GM12878 (cell line): ENCODE measurements around the gene NCS1. TPM values are rescaled to one million over a fixed set of nuclear protein-coding genes. Genes with fewer than 3 reads are reported as not detected.

Experiments used
- ATAC-seq: fragments of 200-7000 bp; cut with Tn5 transposase; 3 replicates; pipeline ENCODE4 v1.9.1; 2020; ENCODE audit warnings: mild to moderate bottlenecking, moderate library complexity
- BruUV-seq: library from RNA; stranded (reverse); fragments of 400-500 nt; replicated peaks from 2 replicates; lab custom pipeline; 2021; lab: Mats Ljungman, UMichigan
- CTCF ChIA-PET: fragments of 300-600 bp; sonication (Branson Sonifier 250); formaldehyde crosslinking; extraction: SDS; loops from one replicate; lab custom pipeline; 2021; ENCODE audit warnings: inconsistent platforms; lab: Yijun Ruan, JAX
- POLR2A ChIA-PET: fragments of 350-600 bp; formaldehyde crosslinking; extraction: SDS; loops from one replicate; lab custom pipeline; 2021; ENCODE audit warnings: inconsistent platforms; lab: Charles Lee
- RAD21 ChIA-PET: fragments of 300-600 bp; sonication (Branson Sonifier 250); formaldehyde crosslinking; loops from one replicate; lab custom pipeline; 2023; ENCODE audit warnings: antibody characterized with exemption; ENCODE audit not compliant: unreplicated experiment; lab: Charles Lee
- SMC1A ChIA-PET: fragments of 300-600 bp; sonication (Branson Sonifier 250); formaldehyde crosslinking; loops from one replicate; lab custom pipeline; 2023; ENCODE audit not compliant: unreplicated experiment, uncharacterized antibody; lab: Charles Lee
- DNase-seq: peaks from one replicate; pipeline ENCODE4 v3.0.0-alpha.2; 2011; ENCODE audit warnings: low read depth, low spot score
- FAIRE-seq: peaks from 3 replicates; lab custom pipeline; 2011; peaks lifted over from hg19 to GRCh38; lab: Jason Lieb, UNC
- H2AFZ ChIP-seq: 2 replicates; pipeline ENCODE4 v1.6.0; 2011; ENCODE audit warnings: low read depth, low read length, control low read depth; ENCODE audit not compliant: control insufficient read depth
- H3K27ac ChIP-seq: 2 replicates; pipeline ENCODE4 v1.5.1; 2011; ENCODE audit warnings: control low read depth; ENCODE audit not compliant: control insufficient read depth, insufficient read depth
- H3K27me3 ChIP-seq, 2 experiments: replicated peaks in 1 of 2; 2 replicates each; pipeline versions ENCODE4 v1.6.0 to v1.6.1; 2011; ENCODE audit warnings: low read length in 1 of 2; ENCODE audit not compliant: control insufficient read depth in 2 of 2, insufficient read depth in 2 of 2
- H3K36me3 ChIP-seq, 2 experiments: 2 replicates each; pipeline ENCODE4 v1.5.1; 2011; ENCODE audit warnings: low read length in 1 of 2; ENCODE audit not compliant: control insufficient read depth in 2 of 2, insufficient read depth in 2 of 2
- H3K4me1 ChIP-seq: 2 replicates; pipeline ENCODE4 v1.6.1; 2011; ENCODE audit warnings: mild to moderate bottlenecking, low read length, moderate library complexity, mixed read lengths; ENCODE audit not compliant: control insufficient read depth, insufficient read depth
- H3K4me2 ChIP-seq: 2 replicates; pipeline ENCODE4 v1.6.0; 2011; ENCODE audit warnings: control low read depth; ENCODE audit not compliant: control insufficient read depth, insufficient read depth
- H3K4me3 ChIP-seq: fragments of 200-600 bp; sonication (generic); 2 replicates; pipeline ENCODE4 v1.5.1; 2016
- H3K79me2 ChIP-seq: 2 replicates; pipeline ENCODE4 v1.6.0; 2011; ENCODE audit warnings: low read length; ENCODE audit not compliant: control insufficient read depth, insufficient read depth
- H3K9ac ChIP-seq: 2 replicates; pipeline ENCODE4 v1.8.0; 2011; ENCODE audit warnings: low read length, control low read depth, mixed read lengths; ENCODE audit not compliant: control insufficient read depth, insufficient read depth
- H3K9me3 ChIP-seq: replicated peaks from 3 replicates; pipeline ENCODE4 v1.5.1; 2011; ENCODE audit warnings: mild to moderate bottlenecking, low read length; ENCODE audit not compliant: control insufficient read depth, insufficient read depth
- H4K20me1 ChIP-seq: 2 replicates; pipeline ENCODE4 v1.6.0; 2011; ENCODE audit not compliant: control insufficient read depth, insufficient read depth
- BMI1 ChIP-seq: fragments of 450-650 bp; IDR thresholded peaks from 2 replicates; pipeline ENCODE4 v1.6.1; 2016; ENCODE audit warnings: mild to moderate bottlenecking, moderate library complexity, borderline replicate concordance
- CBX5 ChIP-seq: sonication (generic); IDR thresholded peaks from 2 replicates; pipeline ENCODE4 v1.6.1; 2016; ENCODE audit warnings: low read depth, moderate library complexity, mild to moderate bottlenecking, inconsistent platforms
- CEBPB ChIP-seq, 2 experiments: fragments of 150-350 bp in 1 of 2; IDR thresholded peaks; 2 replicates each; pipeline ENCODE4 v1.6.1; 2012 to 2014; ENCODE audit warnings: low read depth in 2 of 2, low read length in 2 of 2, borderline replicate concordance in 1 of 2, inconsistent platforms in 1 of 2
- DPF2 ChIP-seq: fragments of 450-650 bp; IDR thresholded peaks from 2 replicates; pipeline ENCODE4 v1.6.1; 2017; ENCODE audit warnings: mild to moderate bottlenecking
- HDAC2 ChIP-seq: fragments of 200-600 bp; sonication (generic); IDR thresholded peaks from 2 replicates; pipeline ENCODE4 v1.6.1; 2017
- MEF2A ChIP-seq: IDR thresholded peaks from 2 replicates; pipeline ENCODE4 v1.6.1; 2011; ENCODE audit warnings: low read depth, mild to moderate bottlenecking, low read length, moderate library complexity; ENCODE audit not compliant: insufficient read depth
- MEF2B ChIP-seq: fragments of 450-650 bp; IDR thresholded peaks from 2 replicates; pipeline ENCODE4 v1.6.1; 2018; ENCODE audit warnings: mild to moderate bottlenecking, moderate library complexity; ENCODE audit not compliant: partially characterized antibody, poor library complexity, severe bottlenecking
- MYC ChIP-seq: IDR thresholded peaks from 2 replicates; pipeline ENCODE4 v1.6.1; 2011; ENCODE audit warnings: mild to moderate bottlenecking, low read length, moderate library complexity, inconsistent platforms; ENCODE audit not compliant: insufficient read depth, insufficient replicate concordance, insufficient read length, severe bottlenecking
- PML ChIP-seq: IDR thresholded peaks from 2 replicates; pipeline ENCODE4 v1.6.1; 2012; ENCODE audit warnings: low read length, inconsistent platforms
- RAD21 ChIP-seq: IDR thresholded peaks from 2 replicates; pipeline ENCODE4 v1.6.1; 2011; ENCODE audit warnings: mild to moderate bottlenecking, low read depth, low read length, moderate library complexity; ENCODE audit not compliant: insufficient read depth
- SIX5 ChIP-seq: IDR thresholded peaks from 2 replicates; pipeline ENCODE4 v1.6.1; 2011; ENCODE audit warnings: mild to moderate bottlenecking, low read depth, low read length, moderate library complexity; ENCODE audit not compliant: severe bottlenecking
- SREBF2 ChIP-seq: IDR thresholded peaks from 2 replicates; pipeline ENCODE4 v1.6.1; 2012; ENCODE audit warnings: mild to moderate bottlenecking, low read length
- SRF ChIP-seq, 2 experiments: IDR thresholded peaks; 2 replicates each; pipeline ENCODE4 v1.6.1; 2011; ENCODE audit warnings: low read depth in 2 of 2, low read length in 2 of 2, mild to moderate bottlenecking in 1 of 2, moderate library complexity in 1 of 2
- ZBTB11 ChIP-seq: fragments of 450-650 bp; formaldehyde crosslinking; IDR thresholded peaks from 2 replicates; pipeline ENCODE4 v1.5.0; 2022; ENCODE audit warnings: mild to moderate bottlenecking, missing genetic modification characterization
- ZZZ3 ChIP-seq: IDR thresholded peaks from 2 replicates; pipeline ENCODE4 v1.6.1; 2011; ENCODE audit warnings: low read depth; ENCODE audit not compliant: control insufficient read depth, insufficient read length
- WGBS: methylation state at CpG from one replicate; pipeline ENCODE4 v1.1.6; 2016; ENCODE audit warnings: low lambda C conversion rate; ENCODE audit not compliant: insufficient replicate concordance, insufficient coverage; ENCODE audit errors: missing lambda C conversion rate; 5-methylcytosine and 5-hydroxymethylcytosine counted together
- in situ Hi-C: fragments of 300-500 bp; cut with MboI; formaldehyde crosslinking; loops from 9 replicates; pipeline ENCODE4 v1.14.3; 2018; ENCODE audit warnings: mixed read lengths
- intact Hi-C: fragments of 100-400 bp; cut with micrococcal nuclease; formaldehyde crosslinking; loops from one replicate; pipeline ENCODE4 v1.14.2; 2022; ENCODE audit not compliant: unreplicated experiment
- polyA plus RNA-seq, 11 experiments: library from polyadenylated mRNA; depleted of rRNA in 4 of 11; unstranded in 6 of 11; stranded (reverse) in 5 of 11; fragments of >200 nt; fragmentation: Nextera tagmentation in 4 of 11; fragmentation: Illumina TruSeq in 1 of 11; extraction: Ambion mirVana in 4 of 11; extraction: Trizol in 1 of 11; gene quantifications; 1 replicate in 1 of 11; 2 replicates in 10 of 11; pipeline versions ENCODE4 v1.2.1 to v1.2.3, GENCODE V29; 2011 to 2016; ENCODE audit warnings: inconsistent platforms in 2 of 11, missing spikeins in 2 of 11, low read depth in 1 of 11
- total RNA-seq, 4 experiments: library from RNA; depleted of rRNA in 3 of 4; stranded (reverse); fragments of >200 nt in 3 of 4; fragmentation: Illumina TruSeq in 1 of 4; extraction: Trizol in 1 of 4; gene quantifications; 2 replicates each; pipeline versions ENCODE4 v1.2.1 to v1.2.3, GENCODE V29; 2013 to 2021
- TF ChIP-seq, protein P1 (sequence below): fragments of 450-650 bp; IDR thresholded peaks from 2 replicates; pipeline ENCODE4 v1.6.1; 2018; ENCODE audit warnings: mild to moderate bottlenecking, low read depth, moderate library complexity; ENCODE audit not compliant: partially characterized antibody
- TF ChIP-seq, protein P2 (sequence below): fragments of 450-650 bp; IDR thresholded peaks from 2 replicates; pipeline ENCODE4 v1.6.1; 2017; ENCODE audit warnings: borderline replicate concordance

Gene NCS1
- total and polyA plus RNA-seq, 10 of the 15 experiments (the other 5 are each of a cell fraction or from before 2014, with no cell fraction given): 0.04 to 0.22 (median 0.06) TPM; not detected in 4

DNA sequence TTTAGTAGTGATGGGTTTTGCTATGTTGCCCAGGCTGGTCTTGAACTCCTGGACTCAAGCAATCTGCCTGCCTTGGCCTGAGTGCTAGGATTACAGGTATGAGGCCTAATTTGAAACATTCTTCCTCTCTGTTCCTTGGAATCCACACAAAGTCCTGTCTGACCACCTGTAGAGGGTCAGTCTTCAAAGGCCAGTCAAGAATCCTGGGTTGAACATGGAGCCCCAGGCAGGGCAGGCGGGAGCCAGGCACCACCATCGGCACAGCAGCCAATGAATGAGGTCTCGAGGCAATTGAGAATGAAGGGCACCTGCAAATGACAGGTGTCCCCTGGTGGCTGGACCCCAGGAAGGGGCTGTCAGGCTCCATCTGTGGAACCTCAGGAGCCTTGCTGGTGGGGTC lies 17.4 kb upstream of the NCS1 start (continued):
- TF ChIP-seq CEBPB (IDR thresholded peaks at IDR 0.05; ENCODE audit: borderline replicate concordance in 1 of 2, low read depth in 2 of 2, low read length in 2 of 2) (no peak), HDAC2 (no peak), MYC (no peak), CBX5 (no peak), ZZZ3 (no peak), DPF2 (no peak)
- TF ChIP-seq, protein P1, sequence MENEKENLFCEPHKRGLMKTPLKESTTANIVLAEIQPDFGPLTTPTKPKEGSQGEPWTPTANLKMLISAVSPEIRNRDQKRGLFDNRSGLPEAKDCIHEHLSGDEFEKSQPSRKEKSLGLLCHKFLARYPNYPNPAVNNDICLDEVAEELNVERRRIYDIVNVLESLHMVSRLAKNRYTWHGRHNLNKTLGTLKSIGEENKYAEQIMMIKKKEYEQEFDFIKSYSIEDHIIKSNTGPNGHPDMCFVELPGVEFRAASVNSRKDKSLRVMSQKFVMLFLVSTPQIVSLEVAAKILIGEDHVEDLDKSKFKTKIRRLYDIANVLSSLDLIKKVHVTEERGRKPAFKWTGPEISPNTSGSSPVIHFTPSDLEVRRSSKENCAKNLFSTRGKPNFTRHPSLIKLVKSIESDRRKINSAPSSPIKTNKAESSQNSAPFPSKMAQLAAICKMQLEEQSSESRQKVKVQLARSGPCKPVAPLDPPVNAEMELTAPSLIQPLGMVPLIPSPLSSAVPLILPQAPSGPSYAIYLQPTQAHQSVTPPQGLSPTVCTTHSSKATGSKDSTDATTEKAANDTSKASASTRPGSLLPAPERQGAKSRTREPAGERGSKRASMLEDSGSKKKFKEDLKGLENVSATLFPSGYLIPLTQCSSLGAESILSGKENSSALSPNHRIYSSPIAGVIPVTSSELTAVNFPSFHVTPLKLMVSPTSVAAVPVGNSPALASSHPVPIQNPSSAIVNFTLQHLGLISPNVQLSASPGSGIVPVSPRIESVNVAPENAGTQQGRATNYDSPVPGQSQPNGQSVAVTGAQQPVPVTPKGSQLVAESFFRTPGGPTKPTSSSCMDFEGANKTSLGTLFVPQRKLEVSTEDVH: no peak

DNA sequence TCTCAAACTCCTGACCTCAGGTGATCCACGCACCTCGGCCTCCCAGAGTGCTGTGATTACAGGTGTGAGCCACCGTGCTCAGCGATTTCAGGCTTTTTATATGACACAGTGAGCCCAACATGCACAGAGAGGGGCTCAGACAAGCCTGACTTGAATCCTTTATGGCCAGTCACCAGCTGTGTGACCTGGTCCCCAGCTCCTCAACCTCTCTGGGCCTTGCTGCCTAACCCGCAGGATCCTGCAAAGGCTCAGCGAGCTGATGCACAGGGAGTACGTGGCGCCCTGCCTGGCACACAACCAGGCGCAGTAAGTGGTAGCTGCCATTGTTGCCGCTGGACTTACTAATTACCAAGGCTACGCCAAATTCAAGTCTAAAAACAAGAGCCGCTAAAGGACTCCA lies 16.6 kb upstream of the NCS1 start:
- FAIRE-seq: no peak
- RAD21 ChIA-PET: no interaction called here
- TF ChIP-seq PML (no peak), MEF2A (no peak), RAD21 (no peak), ZBTB11 (CRISPR knock-in tag) (no peak), SREBF2 (no peak), MEF2B (no peak), SRF (IDR thresholded peaks at IDR 0.05; ENCODE audit: low read depth in 2 of 2, low read length in 2 of 2) (no peak), BMI1 (no peak), SIX5 (no peak)
- TF ChIP-seq, protein P2, sequence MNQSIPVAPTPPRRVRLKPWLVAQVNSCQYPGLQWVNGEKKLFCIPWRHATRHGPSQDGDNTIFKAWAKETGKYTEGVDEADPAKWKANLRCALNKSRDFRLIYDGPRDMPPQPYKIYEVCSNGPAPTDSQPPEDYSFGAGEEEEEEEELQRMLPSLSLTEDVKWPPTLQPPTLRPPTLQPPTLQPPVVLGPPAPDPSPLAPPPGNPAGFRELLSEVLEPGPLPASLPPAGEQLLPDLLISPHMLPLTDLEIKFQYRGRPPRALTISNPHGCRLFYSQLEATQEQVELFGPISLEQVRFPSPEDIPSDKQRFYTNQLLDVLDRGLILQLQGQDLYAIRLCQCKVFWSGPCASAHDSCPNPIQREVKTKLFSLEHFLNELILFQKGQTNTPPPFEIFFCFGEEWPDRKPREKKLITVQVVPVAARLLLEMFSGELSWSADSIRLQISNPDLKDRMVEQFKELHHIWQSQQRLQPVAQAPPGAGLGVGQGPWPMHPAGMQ: no peak

More for the DNA sequence above, 16.6 kb upstream of the NCS1 start:
- intact Hi-C loops: no loop called here
- Histone ChIP-seq H3K4me1 (no peaks in the 10 kb centered on the region), H3K27me3 (no peaks in the 10 kb centered on the region; a peak in 1 of 4 replicates), H3K79me2 (no peaks in the 10 kb centered on the region), H3K4me2 (no peak overlapping the region), H3K9me3 (no peaks in the 10 kb centered on the region), H3K27ac (no peak overlapping the region), H3K9ac (no peak overlapping the region), H3K4me3 (no peak overlapping the region), H4K20me1 (no peaks in the 10 kb centered on the region), H3K36me3 (no peaks in the 10 kb centered on the region), H2AFZ (no peak overlapping the region)
- WGBS: 73% methylated on average over 12 of the region's 12 CpGs
- POLR2A ChIA-PET: no interaction called here
- no TSS peak for BruUV-seq
- in situ Hi-C loops: no loop called here
- SMC1A ChIA-PET: no interaction called here
- CTCF ChIA-PET: no interaction called here
- DNase-seq (no peak), ATAC-seq (no peak)
